Activated B cell treated with CpG ODN at 0.5 μM for 24 hours (primary cell): ENCODE data around the gene RIMBP2. TPM values are rescaled to one million over a fixed set of nuclear protein-coding genes. Genes with fewer than 3 reads are reported as not detected.

Experiments
- ATAC-seq: fragments of 200-7000 bp; cut with Tn5 transposase; one replicate; pipeline ENCODE4 v1.10.0; 2021; ENCODE audit warnings: low read depth, mild to moderate bottlenecking, moderate library complexity
- CTCF ChIA-PET: fragments of 350-600 bp; sonication (Branson Sonifier 250); formaldehyde crosslinking; loops from one replicate; lab custom pipeline; 2021; ENCODE audit warnings: antibody characterized with exemption; lab: Charles Lee
- POLR2A ChIA-PET: fragments of 350-600 bp; sonication (Branson Sonifier 250); formaldehyde crosslinking; loops from one replicate; lab custom pipeline; 2021; ENCODE audit warnings: antibody characterized with exemption; lab: Charles Lee
- DNase-seq: peaks from one replicate; pipeline ENCODE4 v3.0.0; 2022
- H3K27ac Mint-ChIP-seq: one replicate; pipeline ENCODE4 v1.8.0; 2020; ENCODE audit warnings: mixed read lengths
- H3K27me3 Mint-ChIP-seq: one replicate; pipeline ENCODE4 v1.8.0; 2021; ENCODE audit warnings: mixed read lengths
- H3K36me3 Mint-ChIP-seq: one replicate; pipeline ENCODE4 v1.8.0; 2021; ENCODE audit warnings: low read depth, mixed read lengths
- H3K4me1 Mint-ChIP-seq: one replicate; pipeline ENCODE4 v1.8.0; 2021; ENCODE audit warnings: mixed read lengths
- H3K4me3 Mint-ChIP-seq: one replicate; pipeline ENCODE4 v1.8.0; 2020; ENCODE audit warnings: mild to moderate bottlenecking, mixed read lengths
- H3K9me3 Mint-ChIP-seq: one replicate; pipeline ENCODE4 v1.8.0; 2020; ENCODE audit warnings: mixed read lengths
- intact Hi-C: fragments of 100-400 bp; cut with micrococcal nuclease; formaldehyde crosslinking; loops from one replicate; pipeline ENCODE4 v1.15.1; 2024
- total RNA-seq: library from RNA; stranded (reverse); gene quantifications from 2 replicates; pipeline ENCODE4 v1.2.3, GENCODE V29; 2022
- TF ChIP-seq, protein P1 (sequence below): fragments of 200-600 bp; IDR thresholded peaks from one replicate; pipeline ENCODE4 v1.8.0; 2022; ENCODE audit warnings: antibody characterized with exemption, mild to moderate bottlenecking

RIMBP2 gene
- total RNA-seq, 1 donor from 2014 or later = not detected

DNA sequence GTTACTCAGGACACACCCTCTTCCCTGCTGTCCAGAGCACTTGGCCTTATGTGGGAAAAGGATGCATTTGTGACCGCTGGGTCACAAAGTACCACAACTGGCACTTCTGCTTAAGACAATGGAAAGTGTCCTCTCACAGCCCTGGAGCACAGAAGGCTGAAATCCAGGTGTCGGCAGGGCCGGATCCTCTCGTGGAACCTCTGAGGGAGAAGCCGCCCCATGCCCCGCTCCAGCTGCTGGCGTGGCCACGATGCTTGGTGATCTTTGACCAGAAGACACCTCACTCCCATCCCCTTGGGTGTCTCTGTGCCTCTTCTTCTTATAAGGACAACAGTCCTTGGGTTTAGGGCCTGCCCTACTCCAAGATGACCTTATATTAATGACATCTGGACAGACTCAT lies 221.4 kb downstream of the RIMBP2 start:
- Mint-ChIP-seq H3K4me3 (no peak overlapping the region), H3K9me3 (no peaks in the 10 kb centered on the region), H3K27ac (no peak overlapping the region), H3K36me3 (no peaks in the 10 kb centered on the region), H3K27me3 (no peaks in the 10 kb centered on the region), H3K4me1 (no peaks in the 10 kb centered on the region)
- ChIA-PET CTCF (no interaction called here), POLR2A (no interaction called here)
- DNase-seq (no peak), ATAC-seq (no peak)
- TF ChIP-seq, protein P1, sequence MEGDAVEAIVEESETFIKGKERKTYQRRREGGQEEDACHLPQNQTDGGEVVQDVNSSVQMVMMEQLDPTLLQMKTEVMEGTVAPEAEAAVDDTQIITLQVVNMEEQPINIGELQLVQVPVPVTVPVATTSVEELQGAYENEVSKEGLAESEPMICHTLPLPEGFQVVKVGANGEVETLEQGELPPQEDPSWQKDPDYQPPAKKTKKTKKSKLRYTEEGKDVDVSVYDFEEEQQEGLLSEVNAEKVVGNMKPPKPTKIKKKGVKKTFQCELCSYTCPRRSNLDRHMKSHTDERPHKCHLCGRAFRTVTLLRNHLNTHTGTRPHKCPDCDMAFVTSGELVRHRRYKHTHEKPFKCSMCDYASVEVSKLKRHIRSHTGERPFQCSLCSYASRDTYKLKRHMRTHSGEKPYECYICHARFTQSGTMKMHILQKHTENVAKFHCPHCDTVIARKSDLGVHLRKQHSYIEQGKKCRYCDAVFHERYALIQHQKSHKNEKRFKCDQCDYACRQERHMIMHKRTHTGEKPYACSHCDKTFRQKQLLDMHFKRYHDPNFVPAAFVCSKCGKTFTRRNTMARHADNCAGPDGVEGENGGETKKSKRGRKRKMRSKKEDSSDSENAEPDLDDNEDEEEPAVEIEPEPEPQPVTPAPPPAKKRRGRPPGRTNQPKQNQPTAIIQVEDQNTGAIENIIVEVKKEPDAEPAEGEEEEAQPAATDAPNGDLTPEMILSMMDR = no peak
- intact Hi-C loops = no loop called here

DNA sequence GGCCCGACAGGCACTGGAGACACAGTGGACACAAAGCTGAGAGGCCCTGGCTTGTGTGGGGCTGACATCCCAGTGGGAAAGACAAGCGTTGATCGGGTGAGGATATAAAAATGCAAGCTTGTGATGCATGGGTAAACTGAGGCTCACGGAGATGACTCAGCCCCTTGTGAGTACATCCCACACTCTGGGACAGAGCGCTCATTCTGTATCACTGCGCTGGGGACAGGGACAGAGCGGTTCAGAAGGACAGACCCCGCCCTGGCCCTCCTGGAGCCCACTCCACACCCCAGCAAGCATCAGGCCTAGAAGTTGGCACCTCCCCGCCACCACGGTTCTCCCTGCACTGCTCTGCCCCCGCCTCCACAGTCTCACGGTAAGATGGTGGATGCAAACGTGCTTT lies 222.1 kb downstream of the RIMBP2 start:
- H3K27me3 Mint-ChIP-seq = no peaks in the 10 kb centered on the region
- POLR2A ChIA-PET = no interaction called here
- H3K9me3 Mint-ChIP-seq = peaks cover 3% of the 10 kb centered on the region
- intact Hi-C loops = no loop called here
- TF ChIP-seq, protein P1 = no peak
- H3K4me3 Mint-ChIP-seq = no peak overlapping the region
- DNase-seq = no peak
- no peak overlapping the region for H3K27ac Mint-ChIP-seq
- CTCF ChIA-PET = no interaction called here
- no peaks in the 10 kb centered on the region for H3K36me3 Mint-ChIP-seq
- ATAC-seq = no peak
- no peaks in the 10 kb centered on the region for H3K4me1 Mint-ChIP-seq

- no peak overlapping the region for H3K27ac Mint-ChIP-seq
- no peak overlapping the region for H3K4me3 Mint-ChIP-seq
Observed at GRCh38 chr12:130491421-130492357, 224.4 kb downstream of the RIMBP2 start.

DNA sequence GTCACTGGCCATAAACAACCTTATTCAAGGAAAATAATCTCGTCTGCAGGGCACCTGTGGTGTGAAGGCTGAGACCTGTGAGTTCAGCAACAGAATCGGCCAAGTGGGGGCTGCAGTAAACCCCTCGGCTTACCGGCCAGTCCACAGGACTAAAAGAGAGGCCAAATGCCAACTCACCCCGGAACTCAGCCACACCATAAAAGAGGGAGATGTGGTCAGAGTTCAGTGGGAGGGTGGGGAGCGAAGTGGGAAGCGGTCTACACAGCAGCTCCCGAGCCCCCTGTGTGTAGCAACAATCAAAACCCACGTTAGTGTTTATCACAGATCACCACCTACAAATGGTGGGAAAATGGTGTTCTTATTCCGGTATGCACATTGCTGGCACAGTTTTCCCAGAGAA lies 225.4 kb downstream of the RIMBP2 start:
- Mint-ChIP-seq H3K9me3 (peaks cover 3% of the 10 kb centered on the region), H3K4me1 (no peaks in the 10 kb centered on the region), H3K27me3 (no peaks in the 10 kb centered on the region), H3K36me3 (no peaks in the 10 kb centered on the region), H3K4me3 (no peak overlapping the region), H3K27ac (no peak overlapping the region)
- POLR2A ChIA-PET = no interaction called here
- ATAC-seq (no peak), DNase-seq (no peak)
- CTCF ChIA-PET = no interaction called here
- TF ChIP-seq, protein P1 = no peak
- intact Hi-C loops = no loop called here

More at GRCh38 chr12:130491421-130492357, 224.4 kb downstream of the RIMBP2 start:
- H3K36me3 Mint-ChIP-seq = no peaks in the 10 kb centered on the region
- no peaks in the 10 kb centered on the region for H3K4me1 Mint-ChIP-seq
- ATAC-seq = no peak
- CTCF ChIA-PET = no interaction called here
- H3K9me3 Mint-ChIP-seq = peaks cover 3% of the 10 kb centered on the region
- H3K27me3 Mint-ChIP-seq = no peaks in the 10 kb centered on the region
- TF ChIP-seq, protein P1 = no peak
- POLR2A ChIA-PET = no interaction called here
- intact Hi-C loops = no loop called here
- no peak for DNase-seq

DNA sequence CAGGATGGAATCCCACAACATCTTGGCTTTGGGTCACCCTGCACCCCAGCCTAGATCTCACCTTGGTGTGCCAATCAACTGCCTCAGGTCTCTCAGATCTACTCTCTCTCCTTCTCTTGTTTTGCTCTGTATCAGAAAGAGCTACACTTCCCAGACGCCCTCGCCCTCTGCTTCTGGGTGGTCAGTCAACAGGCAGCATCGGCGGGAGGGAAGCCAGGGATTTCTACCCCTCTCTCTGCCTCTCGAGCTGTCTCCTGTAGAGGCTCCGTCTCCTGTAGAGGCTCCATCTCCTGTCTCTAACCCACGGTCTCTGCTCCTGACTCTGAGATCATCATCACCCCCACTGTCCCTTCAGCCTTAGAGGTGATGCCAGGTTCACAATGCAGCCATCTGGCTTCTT lies 226.8 kb downstream of the RIMBP2 start:
- no peaks in the 10 kb centered on the region for H3K4me1 Mint-ChIP-seq
- ATAC-seq (no peak), DNase-seq (no peak)
- ChIA-PET POLR2A (no interaction called here), CTCF (no interaction called here)
- H3K27me3 Mint-ChIP-seq = no peaks in the 10 kb centered on the region
- intact Hi-C loops = no loop called here
- H3K9me3 Mint-ChIP-seq = peaks cover 3% of the 10 kb centered on the region
- H3K27ac Mint-ChIP-seq = no peak overlapping the region
- no peak overlapping the region for H3K4me3 Mint-ChIP-seq
- TF ChIP-seq, protein P1 = no peak
- no peaks in the 10 kb centered on the region for H3K36me3 Mint-ChIP-seq
